CD4-positive, alpha-beta T cell (primary cell): ENCODE results near the gene PSMC5. TPM values are rescaled to one million over a fixed set of nuclear protein-coding genes. Genes with fewer than 3 reads are reported as not detected.

Experiments
- ATAC-seq: fragments of 200-7000 bp; cut with Tn5 transposase; one replicate; pipeline ENCODE4 v1.10.0; 2022; ENCODE audit warnings: mild to moderate bottlenecking; ENCODE audit not compliant: poor library complexity
- CTCF ChIA-PET: fragments of 350-600 bp; sonication (Branson Sonifier 250); formaldehyde crosslinking; loops from one replicate; lab custom pipeline; 2021; ENCODE audit warnings: antibody characterized with exemption, inconsistent platforms; lab: Charles Lee
- POLR2A ChIA-PET: fragments of 350-600 bp; sonication (Branson Sonifier 250); formaldehyde crosslinking; loops from one replicate; lab custom pipeline; 2021; ENCODE audit warnings: antibody characterized with exemption, inconsistent platforms; lab: Charles Lee
- DNase-seq, 14 experiments: peaks; one replicate each; pipeline ENCODE4 v3.0.0-alpha.2; 2013 to 2020; ENCODE audit warnings: mixed read lengths in 2 of 14
- H3K27ac ChIP-seq, 2 donors: one replicate each; pipeline versions ENCODE4 v1.5.1 to v1.7.0; 2013; ENCODE audit warnings: low read length in 2 of 2, low read depth in 1 of 2, mild to moderate bottlenecking in 1 of 2
- H3K27me3 ChIP-seq, 2 experiments: 1 replicate in 1 of 2; 2 replicates in 1 of 2; pipeline versions ENCODE4 v1.6.1 to v1.7.0; 2013; ENCODE audit warnings: low read length in 2 of 2, control low read depth in 1 of 2, mild to moderate bottlenecking in 1 of 2, moderate library complexity in 1 of 2; ENCODE audit not compliant: insufficient read depth in 2 of 2, control insufficient read depth in 1 of 2
- H3K36me3 ChIP-seq: one replicate; pipeline ENCODE4 v1.6.1; 2013; ENCODE audit warnings: low read length, control low read depth; ENCODE audit not compliant: insufficient read depth
- H3K4me1 ChIP-seq: one replicate; pipeline ENCODE4 v1.6.1; 2013; ENCODE audit warnings: low read length, control low read depth; ENCODE audit not compliant: insufficient read depth
- H3K4me3 ChIP-seq: one replicate; pipeline ENCODE4 v1.5.1; 2013; ENCODE audit warnings: mild to moderate bottlenecking, low read length, moderate library complexity
- H3K9me3 ChIP-seq, 2 experiments: 1 replicate in 1 of 2; 2 replicates in 1 of 2; pipeline versions ENCODE4 v1.6.1 to v1.7.0; 2013; ENCODE audit warnings: low read length in 2 of 2, mild to moderate bottlenecking in 2 of 2, control low read depth in 1 of 2, moderate library complexity in 1 of 2; ENCODE audit not compliant: control insufficient read depth in 1 of 2, insufficient read depth in 1 of 2
- H3K27ac Mint-ChIP-seq: one replicate; pipeline ENCODE4 v1.8.0; 2020; ENCODE audit warnings: mixed read lengths
- H3K27me3 Mint-ChIP-seq: one replicate; pipeline ENCODE4 v1.8.0; 2021; ENCODE audit warnings: mixed read lengths
- H3K36me3 Mint-ChIP-seq: one replicate; pipeline ENCODE4 v1.8.0; 2021; ENCODE audit warnings: low read depth, mixed read lengths
- H3K4me1 Mint-ChIP-seq: one replicate; pipeline ENCODE4 v1.8.0; 2021; ENCODE audit warnings: low read depth, mixed read lengths
- H3K4me3 Mint-ChIP-seq: one replicate; pipeline ENCODE4 v1.8.0; 2020; ENCODE audit warnings: mild to moderate bottlenecking, mixed read lengths
- H3K9me3 Mint-ChIP-seq: one replicate; pipeline ENCODE4 v1.8.0; 2020; ENCODE audit warnings: mixed read lengths
- CTCF ChIP-seq: fragments of 200-600 bp; IDR thresholded peaks from one replicate; pipeline ENCODE4 v1.8.0; 2022; ENCODE audit warnings: antibody characterized with exemption, mild to moderate bottlenecking
- intact Hi-C, 2 experiments: fragments of 100-400 bp; cut with DNase I in 1 of 2; cut with micrococcal nuclease in 1 of 2; formaldehyde crosslinking; loops; one replicate each; pipeline versions ENCODE4 v1.15.1 to v1.9.0; 2023 to 2025; cut with DNase I, micrococcal nuclease
- total RNA-seq, 174 experiments: library from RNA in 2 of 174; stranded (reverse) in 2 of 174; gene quantifications; one replicate each; pipeline ENCODE4 v1.2.3 and lab custom pipeline; 2021 to 2026

The PSMC5 gene
- total RNA-seq, 2 experiments from 2014 or later = 83.1 to 84.6 TPM

- TF ChIP-seq CTCF = no peak
- peak overlapping the region; percentile 2 to 33 for H3K27ac ChIP-seq
- Mint-ChIP-seq H3K9me3 (no peaks in the 10 kb centered on the region), H3K36me3 (peaks cover 38% of the 10 kb centered on the region), H3K4me1 (peaks cover 57% of the 10 kb centered on the region), H3K27me3 (no peaks in the 10 kb centered on the region), H3K27ac (peak overlapping the region; percentile 88), H3K4me3 (peak overlapping the region; percentile 76)
- intact Hi-C loops = loop anchor here in 1 of 2 experiments (10.0 kb wide), 1 partner anchor 414 kb away; no protein-coding TSS in a partner anchor
- no peaks in the 10 kb centered on the region for H3K9me3 ChIP-seq
- DNase-seq (no peak), ATAC-seq (no peak)
- H3K4me3 ChIP-seq = peak overlapping the region; percentile 28
- peaks cover 50% of the 10 kb centered on the region for H3K36me3 ChIP-seq
- ChIA-PET POLR2A (interaction anchor here (1.0 to 6.3 kb wide), 10 partner anchors 8 to 667 kb away, joined by 3 to 86 read pairs (median 7); partner anchors contain the start of genes CCDC47, DDX42, DDX5 and FTSJ3), CTCF (interaction anchor here (0.5 to 0.9 kb wide), 2 partner anchors 10 to 44 kb away, joined by 3 read pairs; no protein-coding TSS in a partner anchor)
- no peaks in the 10 kb centered on the region for H3K27me3 ChIP-seq
- H3K4me1 ChIP-seq = peaks cover 74% of the 10 kb centered on the region
Observed at GRCh38 chr17:63838631-63839171, 11.5 kb downstream of the PSMC5 start.

- H3K9me3 ChIP-seq = no peaks in the 10 kb centered on the region
- TF ChIP-seq CTCF = no peak
- H3K27ac Mint-ChIP-seq = peak overlapping the region; percentile 88
- peaks cover 30% of the 10 kb centered on the region for H3K36me3 ChIP-seq
- CTCF ChIA-PET = interaction anchor here (1.0 to 1.8 kb wide), 3 partner anchors 8 to 143 kb away, joined by 3 to 6 read pairs (median 3); no protein-coding TSS in a partner anchor
- H3K4me3 Mint-ChIP-seq = peak overlapping the region; percentile 94
- intact Hi-C loops = loop anchor here (5.0 to 10.0 kb wide), 7 partner anchors 98 to 667 kb away; partner anchors contain the start of genes MAP3K3 (in 2 of the 2), CEP95 (in 1 of the 2), DCAF7 (in 1 of the 2) and DDX5 (in 1 of the 2)
- peak overlapping the region; percentile 1 to 26 for H3K27ac ChIP-seq
- POLR2A ChIA-PET = interaction anchor here (1.0 to 6.3 kb wide), 10 partner anchors 8 to 664 kb away, joined by 3 to 86 read pairs (median 15); partner anchors contain the start of genes CCDC47, DDX42, FTSJ3 and LIMD2
- no peaks in the 10 kb centered on the region for H3K27me3 Mint-ChIP-seq
- H3K4me3 ChIP-seq = peak overlapping the region; percentile 68
- DNase-seq (no peak), ATAC-seq (no peak)
- peaks cover 62% of the 10 kb centered on the region for H3K4me1 ChIP-seq
- peaks cover 17% of the 10 kb centered on the region for H3K36me3 Mint-ChIP-seq
- peaks cover 49% of the 10 kb centered on the region for H3K4me1 Mint-ChIP-seq
- H3K27me3 ChIP-seq = no peaks in the 10 kb centered on the region
- no peaks in the 10 kb centered on the region for H3K9me3 Mint-ChIP-seq
Observed at GRCh38 chr17:63840591-63841349, 13.5 kb downstream of the PSMC5 start.
